GM11168 (cell line): ENCODE results near the gene DSCAML1.
"Not testable (repeated sequence)": the region's sequence is repeated elsewhere in the genome, so short reads cannot be mapped to it uniquely, and the experiment has no call there.

ENCODE experiments used
- in situ Hi-C: fragments of 300-500 bp; cut with MboI; formaldehyde crosslinking; loops from one replicate; pipeline ENCODE4 v1.12.0; 2022; ENCODE audit warnings: low sequenced_read_pairs; ENCODE audit not compliant: unreplicated experiment

The DSCAML1 gene

DNA sequence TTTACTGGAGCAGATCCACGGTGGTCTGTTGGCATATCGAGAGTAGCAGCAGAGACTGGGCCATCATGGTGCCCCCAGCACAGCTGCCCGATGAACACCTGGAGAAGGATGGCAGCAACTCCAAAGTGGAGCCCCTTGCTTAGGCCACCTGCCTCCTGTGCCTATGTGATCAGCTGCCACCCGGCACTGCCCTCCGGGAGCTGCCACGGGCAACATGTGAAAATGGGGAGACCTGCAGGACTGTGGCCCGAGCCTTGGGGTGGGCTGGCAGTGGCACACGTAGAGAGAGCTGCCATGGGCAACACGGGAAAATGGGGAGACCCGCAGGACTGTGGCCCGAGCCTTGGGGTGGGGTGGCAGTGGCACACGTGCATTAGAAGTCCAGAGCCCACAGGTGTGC is 24.4 kb upstream of the DSCAML1 start:
- in situ Hi-C loops: no loop called here

DNA sequence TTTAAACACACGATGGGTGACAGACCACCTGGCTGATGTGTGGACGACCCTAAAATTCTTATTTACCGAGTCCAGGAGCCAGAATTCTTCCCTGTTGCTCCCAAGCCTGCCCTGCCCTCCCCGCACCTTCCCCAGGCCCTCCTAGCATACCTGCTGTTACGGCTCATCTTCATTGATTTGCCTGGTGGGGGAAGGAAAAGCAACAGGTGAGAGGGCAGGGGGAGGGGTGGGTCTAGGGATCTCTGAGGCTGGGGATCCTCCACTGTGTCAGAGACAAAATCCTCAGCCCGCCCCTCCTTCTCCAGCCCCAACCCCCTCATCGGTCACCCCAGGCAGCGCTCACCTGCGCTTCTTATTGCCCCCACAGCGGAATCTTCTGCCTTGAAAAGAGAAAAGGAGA is 23.5 kb upstream of the DSCAML1 start:
- in situ Hi-C loops: no loop called here

DNA sequence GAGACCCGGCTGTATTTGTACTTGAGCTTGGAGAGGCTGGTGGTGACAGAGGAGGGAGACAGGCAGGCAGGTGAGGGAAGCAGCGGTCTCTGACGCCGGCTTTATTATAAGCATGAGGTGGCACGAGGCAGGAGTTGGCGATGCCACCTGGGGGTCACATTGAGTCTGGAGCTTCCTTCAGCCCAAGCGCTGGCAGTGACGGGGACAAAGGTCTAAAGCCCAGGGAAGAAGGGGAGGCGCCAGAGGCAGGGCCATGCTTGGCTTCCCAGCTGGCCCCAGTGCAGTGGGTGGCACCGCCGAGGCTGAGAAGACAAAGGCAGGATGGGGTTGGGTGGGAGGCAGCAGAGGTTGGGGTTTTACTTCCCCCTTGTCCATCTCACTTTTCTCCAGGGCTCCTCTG is 23.1 kb upstream of the DSCAML1 start:
- in situ Hi-C loops: no loop called here

DNA sequence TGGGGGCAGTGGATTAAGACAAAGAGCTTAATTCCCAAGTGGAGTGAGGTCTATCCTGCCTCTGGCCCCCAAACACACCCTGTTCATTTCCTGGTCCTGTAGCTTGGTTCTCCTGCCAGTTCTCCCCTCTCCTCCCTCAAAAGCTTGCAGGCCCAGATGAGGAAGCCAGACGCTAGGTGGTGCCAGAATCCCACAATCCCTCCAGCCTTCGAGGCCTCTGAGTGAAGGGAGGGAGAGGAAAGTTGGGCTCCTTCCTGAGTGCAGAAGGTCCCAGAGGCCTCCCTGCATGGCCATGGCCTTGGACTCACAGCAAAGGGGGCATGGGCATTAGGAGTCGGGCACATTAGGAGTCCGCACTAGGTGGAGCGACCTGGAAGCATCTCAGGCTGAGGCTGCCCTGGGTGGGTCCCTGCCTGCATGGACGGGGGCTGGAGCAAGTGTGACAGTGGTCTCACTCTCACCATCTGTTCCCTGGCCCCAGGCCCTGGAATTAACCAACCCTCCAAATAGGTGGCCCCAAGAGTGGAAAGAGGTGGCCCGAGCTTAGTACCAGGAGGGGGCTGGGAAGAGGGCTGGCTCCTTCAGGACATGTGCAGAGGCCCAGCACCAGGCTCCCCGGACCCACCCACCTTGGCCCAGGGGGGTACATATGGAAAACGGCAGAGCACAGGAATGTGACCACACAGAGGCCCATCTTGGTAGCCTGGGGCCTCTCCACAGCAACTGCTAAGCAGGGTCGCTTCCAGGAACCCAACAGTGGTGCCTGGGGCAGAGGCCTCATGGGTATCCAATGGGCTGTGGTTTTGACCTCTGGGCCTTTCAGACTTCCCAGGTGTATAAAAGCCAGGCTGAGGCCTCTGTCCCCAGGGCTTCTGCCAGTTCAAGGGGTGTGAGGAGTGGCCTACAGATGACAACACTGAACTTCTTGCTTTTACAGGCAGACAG is 22.4 kb upstream of the DSCAML1 start:
- in situ Hi-C loops: no loop called here

DNA sequence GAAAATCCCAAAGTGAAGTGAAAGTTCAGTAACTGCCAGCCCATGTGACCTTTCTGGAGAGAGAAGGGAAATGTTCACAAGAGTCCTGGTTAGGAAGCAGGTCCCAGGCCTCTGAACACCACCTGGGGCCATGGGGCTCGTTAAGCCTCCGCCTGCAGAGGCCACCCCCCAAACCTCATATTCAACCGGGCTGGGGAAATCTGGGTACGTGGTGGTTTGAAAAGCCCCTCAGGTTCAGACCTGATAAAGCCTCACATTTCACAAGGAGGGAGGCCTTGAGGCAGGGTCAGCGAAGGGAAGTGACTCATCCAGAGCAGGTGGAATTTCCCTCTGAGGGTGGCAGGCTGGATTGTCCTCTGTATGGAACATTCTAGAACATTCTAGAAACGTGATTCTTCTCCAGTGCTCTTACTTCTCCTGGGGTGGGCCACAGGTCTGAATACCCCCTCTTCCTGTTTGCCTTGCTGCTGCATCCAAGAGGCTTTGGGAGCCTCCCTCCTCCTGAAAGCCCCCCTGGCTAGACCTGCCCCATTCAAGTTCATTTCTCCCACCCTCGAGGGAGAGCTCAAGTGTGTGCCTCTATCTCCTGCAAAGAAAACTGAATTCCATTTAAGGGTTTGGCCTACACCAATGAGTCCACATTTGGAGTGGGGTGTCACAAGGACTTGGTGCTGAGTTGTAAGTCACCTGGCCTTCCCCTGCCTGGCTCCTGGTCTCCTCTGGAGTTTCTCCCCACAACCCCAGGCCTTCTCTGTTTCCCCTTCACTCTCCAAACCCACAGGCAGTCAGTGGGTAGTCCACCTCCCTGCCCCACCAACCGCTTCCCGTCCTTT is 21.2 kb upstream of the DSCAML1 start:
- in situ Hi-C loops: no loop called here

DNA sequence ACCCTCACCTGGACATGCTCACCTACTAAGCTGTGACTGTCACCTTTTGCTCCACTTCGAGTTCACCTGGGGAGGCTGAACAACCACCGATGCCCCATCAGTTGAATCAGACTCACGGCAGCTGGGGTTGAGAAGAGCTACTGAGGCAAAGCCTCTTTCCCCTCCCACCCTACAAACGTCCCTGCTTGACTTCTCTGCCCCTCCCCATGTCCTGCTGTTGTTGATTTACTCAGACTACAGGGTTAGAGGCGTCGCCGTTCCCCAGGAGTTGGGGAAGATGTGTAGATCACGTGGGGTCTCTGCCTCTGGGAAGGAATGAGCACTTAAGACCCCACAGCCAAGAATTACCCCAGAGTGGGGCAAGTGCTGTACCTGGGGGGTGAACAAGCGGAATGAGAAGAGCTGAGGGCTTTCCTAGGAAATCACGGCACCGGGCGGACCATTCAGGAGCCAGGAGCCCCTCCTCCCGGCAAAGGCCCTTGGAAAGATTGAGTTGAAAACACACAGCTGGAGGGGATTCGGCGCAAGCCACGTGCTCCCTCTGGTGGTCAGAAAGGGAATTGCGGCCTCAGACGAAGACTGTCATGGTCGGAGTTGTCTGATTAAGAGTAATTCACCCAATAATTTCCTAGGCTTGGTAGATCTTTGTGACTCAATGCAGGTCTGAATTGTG is 20.5 kb upstream of the DSCAML1 start:
- in situ Hi-C loops: no loop called here

DNA sequence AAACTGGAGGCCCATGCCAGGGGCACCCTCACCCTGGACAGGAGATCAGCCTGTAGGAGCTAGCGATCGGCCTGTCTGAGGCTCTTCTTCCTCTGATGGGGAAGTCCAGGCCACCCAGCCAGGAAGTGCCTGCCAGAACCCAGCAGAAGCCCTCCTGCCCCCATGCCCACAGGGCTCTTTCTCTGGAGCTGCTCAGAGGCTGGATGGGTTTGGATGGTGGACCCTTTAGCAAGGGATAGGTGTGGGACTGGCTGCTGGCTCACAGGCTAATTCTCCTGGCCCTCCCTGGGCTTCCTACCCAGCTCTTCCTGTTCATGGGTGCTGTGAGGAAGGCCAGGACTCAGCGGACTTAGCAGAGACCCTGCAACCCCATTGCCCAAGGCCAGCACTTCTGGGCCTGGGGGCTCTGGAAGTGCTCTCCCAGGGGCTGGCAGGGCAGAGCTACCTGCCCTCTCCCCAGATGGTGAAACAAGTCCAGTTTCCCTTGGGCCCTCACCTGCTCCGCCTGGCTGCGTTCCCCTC is 19.9 kb upstream of the DSCAML1 start:
- in situ Hi-C loops: no loop called here

DNA sequence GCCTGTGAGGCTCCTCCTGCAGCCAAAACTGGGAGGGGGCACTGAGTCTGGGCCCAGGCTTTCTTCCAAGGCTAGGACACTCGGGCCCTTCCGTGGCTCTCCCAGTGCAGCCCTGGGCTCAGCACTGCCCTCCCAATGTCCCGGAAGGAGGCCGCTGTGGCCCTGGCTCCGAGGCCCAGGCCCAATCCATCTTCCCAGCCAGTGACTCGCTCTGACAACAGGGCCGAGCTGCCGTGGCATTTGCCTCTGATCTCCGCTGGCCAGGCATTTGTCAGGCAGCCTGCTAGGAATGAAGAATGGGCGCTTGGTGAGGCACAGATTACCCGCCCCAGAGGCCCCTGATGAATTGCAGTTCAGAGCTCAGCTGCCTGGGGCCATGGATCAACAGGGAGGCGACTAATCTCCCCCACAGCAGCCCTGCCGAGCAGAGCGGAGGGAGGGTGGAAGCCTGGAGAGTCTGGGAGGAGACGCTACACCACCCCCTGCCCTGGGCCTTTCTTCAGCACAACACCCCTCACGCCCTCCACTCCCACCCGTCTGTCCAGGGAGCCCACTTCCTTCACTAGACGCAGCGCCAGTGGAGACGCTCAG is 19.2 kb upstream of the DSCAML1 start:
- in situ Hi-C loops: no loop called here

DNA sequence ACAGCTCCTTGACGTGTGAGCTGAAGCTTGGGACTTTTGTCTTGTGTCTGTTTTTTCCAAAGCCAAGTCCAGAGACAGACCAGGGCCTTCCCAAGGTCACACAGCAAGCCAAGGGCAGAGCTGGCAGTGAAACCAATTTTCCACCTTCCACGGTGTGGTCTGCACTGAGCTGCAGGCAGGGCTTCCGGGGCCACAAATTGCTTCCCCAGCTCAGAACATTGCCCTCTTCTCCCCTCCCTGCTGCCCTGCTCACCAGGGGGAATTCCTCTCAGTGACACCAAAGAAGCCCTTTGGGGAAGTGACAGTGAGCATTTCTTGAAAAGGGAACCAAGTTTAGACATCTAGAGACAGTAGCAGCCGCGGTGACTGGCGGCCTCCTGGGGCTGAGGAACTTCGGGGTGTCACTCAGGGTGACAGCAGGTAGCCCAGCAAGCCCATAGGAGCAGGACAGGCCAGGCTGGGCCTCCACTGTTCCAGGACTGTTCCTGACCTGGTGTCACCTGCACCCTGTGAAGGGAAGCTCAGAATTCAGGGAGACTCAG is 18.3 kb upstream of the DSCAML1 start:
- in situ Hi-C loops: no loop called here

DNA sequence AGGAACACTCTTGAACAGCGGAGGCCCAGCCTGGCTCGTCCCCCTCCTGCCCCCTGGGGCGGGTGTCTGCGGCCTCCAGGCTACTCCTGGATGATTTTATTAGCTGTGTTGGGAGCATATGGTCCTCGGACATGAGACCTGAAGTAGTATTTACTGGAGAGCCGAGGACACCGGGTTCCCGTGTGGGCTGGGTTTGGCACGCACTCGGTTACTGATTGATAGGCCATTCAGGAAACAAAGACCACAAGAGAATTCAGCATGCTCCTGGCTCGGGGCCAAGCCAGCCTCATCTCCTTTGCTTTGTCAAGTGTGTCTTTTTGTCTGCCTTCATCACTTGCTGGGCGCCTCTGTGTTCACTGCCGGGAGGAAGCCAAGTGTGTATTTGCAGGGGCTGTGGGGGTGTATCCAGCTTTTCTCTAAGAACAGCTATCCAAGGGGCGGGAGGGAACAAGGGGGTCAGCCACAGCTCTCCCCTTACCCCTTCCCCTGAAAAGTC is 17.8 kb upstream of the DSCAML1 start:
- in situ Hi-C loops: no loop called here

DNA sequence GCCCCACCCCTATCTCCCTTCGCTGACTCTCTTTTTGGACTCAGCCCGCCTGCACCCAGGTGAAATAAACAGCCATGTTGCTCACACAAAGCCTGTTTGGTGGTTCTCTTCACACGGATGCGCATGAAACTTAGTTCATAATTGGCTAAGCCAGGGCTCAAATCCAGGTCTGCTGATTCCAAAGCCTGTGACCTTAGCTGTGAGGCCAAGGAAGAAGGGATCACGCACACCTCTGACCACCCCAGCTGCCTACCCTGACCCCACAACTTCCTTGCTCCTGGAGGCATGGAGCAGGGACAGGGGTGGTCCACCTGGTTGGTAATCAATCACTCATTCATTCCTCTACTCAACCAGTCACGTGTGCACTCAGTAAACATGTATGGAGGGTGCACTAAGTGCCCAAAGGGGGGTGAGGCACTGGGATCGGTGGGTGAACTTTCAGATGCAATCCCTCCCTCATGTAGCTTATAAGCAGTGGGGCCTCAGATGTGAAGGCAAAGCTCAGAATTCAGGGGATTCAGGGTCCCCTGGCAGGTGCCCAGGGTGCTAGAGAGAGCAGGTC is 17.3 kb upstream of the DSCAML1 start:
- in situ Hi-C loops: no loop called here

DNA sequence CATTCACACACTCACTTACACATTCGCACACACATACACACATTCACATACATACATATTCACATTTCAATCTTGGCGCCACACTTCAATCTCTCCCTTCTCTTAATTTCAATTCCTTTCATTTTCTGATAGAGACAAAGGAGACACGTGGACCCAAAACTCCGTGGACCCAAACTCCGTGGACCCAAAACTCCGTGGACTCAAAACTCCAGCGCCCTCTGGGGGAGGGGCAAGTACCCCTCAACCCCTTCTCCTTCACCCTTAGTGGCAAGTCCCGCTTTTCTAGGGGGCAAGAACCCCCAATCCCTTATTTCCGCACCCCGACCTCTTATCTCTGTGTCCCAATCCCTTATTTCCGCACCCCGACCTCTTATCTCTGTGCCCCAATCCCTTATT is 13.0 kb upstream of the DSCAML1 start:
- in situ Hi-C loops: not testable (repeated sequence)

DNA sequence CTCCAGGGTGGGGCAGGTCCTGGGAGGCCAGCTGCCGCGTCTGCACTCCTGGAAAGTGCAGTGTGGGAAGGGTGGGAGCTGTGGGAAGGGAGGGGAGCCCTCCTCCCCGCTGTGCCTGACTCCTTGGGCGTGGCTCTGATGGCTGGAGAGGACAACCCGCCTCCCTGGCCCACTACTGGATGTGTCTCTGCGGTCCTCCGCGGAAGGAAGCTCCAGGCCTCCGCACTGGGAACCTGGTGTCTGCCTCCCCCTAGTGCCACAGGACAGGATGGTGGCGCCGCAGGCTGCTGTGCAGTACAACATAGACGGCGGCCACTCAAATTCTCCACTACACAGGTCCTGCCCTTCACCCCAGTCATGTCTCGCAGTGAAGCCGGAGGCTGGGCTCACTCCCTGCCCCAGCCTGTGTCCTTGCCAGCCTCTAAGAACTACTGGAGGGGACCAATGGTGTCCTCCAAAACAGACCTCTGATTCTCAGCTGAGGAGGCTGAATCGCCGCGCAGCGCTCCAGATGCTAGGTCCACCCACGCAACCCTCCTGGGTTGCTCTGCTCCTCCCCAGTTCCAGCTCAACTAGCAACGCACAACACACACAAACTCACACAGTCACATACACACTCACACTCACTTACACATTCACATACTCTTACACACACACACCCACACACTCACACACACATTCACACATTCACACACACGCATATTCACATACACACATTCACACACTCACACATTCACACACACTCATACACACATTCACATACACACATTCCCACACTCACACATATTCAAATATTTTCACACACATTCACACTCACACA is 12.4 kb upstream of the DSCAML1 start:
- in situ Hi-C loops: no loop called here

DNA sequence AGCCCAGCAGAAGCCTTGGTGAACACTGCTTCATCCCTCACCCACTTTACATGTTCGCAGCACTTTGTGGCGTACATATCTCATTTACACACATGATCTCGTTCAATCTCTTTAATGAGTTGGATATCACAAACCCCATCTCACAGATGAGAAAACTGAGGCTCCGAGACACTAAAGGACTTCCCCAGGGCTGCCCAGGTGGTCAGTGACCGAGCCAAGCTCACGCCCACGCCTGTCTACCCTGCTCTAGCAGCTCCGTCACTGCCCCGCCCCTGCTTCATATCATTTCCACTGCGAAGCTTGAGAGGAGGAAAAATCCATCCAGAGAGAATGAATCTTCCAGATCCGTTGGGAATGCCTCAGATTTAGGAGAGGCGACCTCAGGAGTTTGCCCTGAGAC is 11.8 kb upstream of the DSCAML1 start:
- in situ Hi-C loops: no loop called here

DNA sequence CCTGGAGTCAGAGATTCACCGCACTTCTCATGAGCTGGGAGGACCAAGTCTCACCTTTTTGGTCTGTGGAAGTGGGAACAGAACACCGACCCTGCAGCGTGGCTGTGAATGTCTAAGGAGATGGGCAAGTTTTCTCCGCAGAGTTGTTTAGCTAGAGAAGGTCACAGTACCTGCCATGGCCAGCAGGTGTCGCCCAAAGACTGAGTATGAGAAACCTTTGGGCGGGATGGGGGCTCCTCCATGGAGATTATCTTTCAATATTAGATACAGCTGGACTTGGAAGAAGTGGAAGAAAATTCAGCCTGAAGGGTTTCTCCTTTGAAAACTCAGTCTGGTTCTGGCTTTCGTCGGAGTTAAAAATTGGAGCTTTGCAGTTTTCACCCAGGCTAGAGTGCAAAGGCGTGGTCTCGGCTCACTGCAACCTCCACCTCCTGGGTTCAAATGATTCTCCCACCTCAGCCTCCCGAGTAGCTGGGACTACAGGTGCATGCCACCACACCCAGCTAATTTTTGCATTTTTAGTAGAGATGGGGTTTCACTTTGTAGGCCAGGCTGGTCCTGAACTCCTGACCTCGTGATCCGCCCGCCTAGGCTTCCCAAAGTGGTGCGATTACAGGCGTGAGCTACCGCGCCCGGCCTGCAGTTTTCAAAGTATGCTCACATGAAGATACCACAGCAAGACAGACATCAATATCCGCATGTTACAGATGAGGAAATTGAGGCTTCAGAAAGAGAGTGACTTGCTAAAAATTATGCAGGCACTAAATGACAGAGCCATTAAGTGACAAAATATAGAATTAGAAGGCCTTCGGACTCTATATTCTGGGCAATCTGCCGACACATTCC is 10.7 kb upstream of the DSCAML1 start:
- in situ Hi-C loops: no loop called here

DNA sequence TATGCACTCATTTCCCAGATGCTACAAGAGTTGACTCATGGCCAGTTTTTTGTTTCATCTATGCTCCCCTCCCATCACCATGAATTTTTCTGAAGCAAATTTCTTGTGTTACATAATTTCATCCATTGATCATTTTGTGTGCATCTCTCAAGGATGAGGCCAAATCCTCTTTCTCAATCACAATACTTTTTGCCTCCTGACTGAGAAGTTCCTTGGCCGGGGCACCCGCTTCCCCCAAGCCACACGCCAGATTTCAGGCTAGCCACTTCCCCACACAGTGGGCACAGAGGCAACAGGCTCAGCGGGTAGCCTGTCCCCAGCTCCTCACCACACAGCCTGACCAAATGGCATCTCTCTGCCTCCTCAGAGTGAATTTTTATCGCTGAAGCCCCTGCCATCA is 9.8 kb upstream of the DSCAML1 start:
- in situ Hi-C loops: no loop called here

DNA sequence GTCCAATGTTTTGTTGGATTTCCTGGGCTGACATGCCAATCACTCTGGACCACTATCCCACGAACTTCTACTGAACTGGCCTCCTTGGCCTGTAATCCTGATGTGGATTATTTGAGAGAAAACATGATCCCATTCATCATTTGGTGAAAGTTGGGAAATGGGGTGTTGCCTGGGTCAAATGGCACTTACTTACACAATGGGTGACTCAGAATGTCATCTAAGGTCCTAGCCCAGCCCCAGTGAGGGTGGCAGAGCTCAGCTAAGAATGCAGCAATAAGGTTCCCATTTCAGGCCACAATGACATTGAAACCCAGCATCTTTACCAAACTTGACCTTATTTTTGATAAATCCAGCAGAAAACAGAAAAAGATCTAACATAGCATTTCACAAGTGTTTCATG is 8.0 kb upstream of the DSCAML1 start:
- in situ Hi-C loops: no loop called here

DNA sequence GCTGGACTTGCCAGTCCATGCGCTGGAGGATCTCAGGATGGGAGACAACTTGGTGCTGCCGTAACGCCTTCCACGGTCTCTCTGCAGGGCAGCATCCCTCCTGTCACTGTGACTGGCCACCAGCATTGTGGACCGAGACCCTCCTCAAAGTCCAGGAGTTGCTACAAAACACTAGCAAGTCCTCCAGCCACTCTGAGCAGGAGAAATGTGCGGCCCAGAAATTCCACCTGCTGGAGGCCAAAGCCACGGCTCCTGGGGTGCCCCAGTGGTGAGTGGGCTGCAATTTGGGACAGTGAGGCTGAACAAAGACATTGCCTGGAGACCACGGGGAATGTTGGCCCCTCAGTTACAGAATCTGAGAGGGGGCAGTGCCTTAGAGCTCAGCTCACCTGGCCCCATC is 6.9 kb upstream of the DSCAML1 start:
- in situ Hi-C loops: no loop called here
